Astrocyte of the spinal cord (primary cell): ENCODE measurements around the gene SLC35A2.
A peak's percentile ranks its signal among the peaks of the same experiment; 100 is the strongest.

Source experiments
- DNase-seq: peaks from one replicate; pipeline ENCODE4 v3.0.0; 2011; ENCODE audit warnings: low read depth, low spot score
- H3K4me3 ChIP-seq: 2 replicates; pipeline ENCODE4 v1.5.1; 2011; ENCODE audit warnings: low read depth, mild to moderate bottlenecking, low read length, moderate library complexity
- CTCF ChIP-seq: IDR thresholded peaks from 2 replicates; pipeline ENCODE4 v1.5.1; 2012; ENCODE audit warnings: low read depth, mild to moderate bottlenecking, low read length, inconsistent platforms
- in situ Hi-C: cut with HindIII; loops from 2 replicates; pipeline ENCODE4 v1.10.0; 2017; ENCODE audit warnings: low sequenced_read_pairs

SLC35A2 gene

DNA sequence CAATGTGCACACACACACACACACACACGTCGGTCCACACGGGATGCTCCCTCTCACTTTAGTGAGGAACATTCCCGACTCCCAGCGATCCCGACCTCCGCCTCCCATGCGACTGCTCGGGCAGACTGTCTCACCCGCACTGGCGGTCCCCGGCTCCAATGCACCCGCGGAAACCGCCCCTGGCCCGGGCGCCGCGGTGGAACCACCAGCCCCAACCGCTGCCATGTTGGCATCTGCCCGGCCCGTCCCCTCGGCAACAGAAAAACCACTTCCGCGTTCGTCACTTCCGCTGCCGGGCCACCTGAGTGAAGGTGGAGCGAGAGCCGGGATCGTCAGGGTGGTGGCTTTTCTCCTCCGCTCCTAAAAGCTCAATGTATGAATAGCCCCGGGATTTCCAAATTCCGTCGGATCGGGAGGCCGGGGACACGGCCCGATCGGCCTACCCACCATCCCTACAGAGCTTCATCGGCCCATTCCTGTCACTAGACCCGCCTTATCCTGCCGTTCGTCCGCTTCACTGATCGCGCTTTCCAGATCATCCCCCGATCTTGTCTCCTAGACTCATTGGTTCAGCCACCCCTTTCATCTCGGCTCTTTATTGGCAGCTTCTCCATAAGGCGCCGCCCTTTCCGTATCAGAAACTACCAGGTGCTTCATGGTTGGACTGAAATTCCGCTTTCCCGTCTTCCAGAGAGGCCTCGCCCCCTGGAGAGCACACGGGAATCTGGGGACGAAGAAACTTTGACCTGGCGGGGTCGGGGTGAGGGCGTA is at the start of gene SLC35A2:
TSS of gene SLC35A2 (minus strand) at position 235 of the 771 bp plus-strand sequence. CDS start at position 225, 10 bp downstream.
- no peak for TF ChIP-seq CTCF
- in situ Hi-C loops, result no loop called here
- peak within 1 kb of the TSS; percentile 82 for H3K4me3 ChIP-seq
- peak; percentile 68 for DNase-seq

GRCh38 chrX:48960291-48960690 is 48.8 kb upstream of the SLC35A2 start:
- DNase-seq, result no peak
- no peak for TF ChIP-seq CTCF
- H3K4me3 ChIP-seq, result no peak overlapping the region
- in situ Hi-C loops, result no loop called here

GRCh38 chrX:48958635-48959094 is 47.2 kb upstream of the SLC35A2 start:
- no peak for TF ChIP-seq CTCF
- DNase-seq, result peak; percentile 59
- H3K4me3 ChIP-seq, result peak overlapping the region; percentile 45
- in situ Hi-C loops, result no loop called here

DNA sequence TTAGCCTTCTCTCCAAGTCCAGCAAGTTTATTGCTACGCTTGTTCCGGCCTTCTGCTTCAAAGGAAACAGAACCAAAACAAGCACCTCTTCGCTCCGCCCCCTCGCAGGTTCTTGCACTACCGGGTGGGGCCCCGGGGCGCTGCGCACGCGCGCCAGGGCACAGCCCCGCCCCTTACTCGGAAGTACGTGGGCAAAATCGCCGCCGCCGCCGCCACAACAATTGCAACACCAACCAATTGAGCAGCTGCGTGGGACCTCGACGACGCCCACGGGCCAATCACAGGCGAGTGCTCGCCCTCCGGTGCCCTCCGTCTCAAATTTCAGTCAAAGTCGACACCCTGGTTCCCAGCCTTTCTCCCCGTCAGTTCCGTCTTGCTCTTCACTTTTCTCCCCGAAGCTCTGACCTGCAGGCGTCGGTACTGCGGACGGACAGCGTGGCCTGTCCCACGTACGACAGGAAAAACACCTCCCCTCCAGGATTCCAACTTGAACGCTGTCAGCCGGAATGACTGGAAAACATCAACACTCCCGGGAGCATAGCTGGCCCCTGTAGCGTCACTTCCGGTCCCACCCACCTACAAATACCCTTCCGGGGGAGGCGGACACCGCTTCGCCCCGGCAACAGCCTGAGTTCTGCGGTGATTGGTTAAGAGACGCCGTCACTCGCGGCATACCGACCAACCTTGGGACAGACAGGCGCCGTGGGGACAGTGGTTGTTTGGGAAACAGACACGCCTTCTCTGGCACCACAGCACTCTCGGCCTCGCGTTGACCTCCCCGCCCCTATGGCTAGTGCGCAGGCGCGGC is 46.6 kb upstream of the SLC35A2 start:
- in situ Hi-C loops, result no loop called here
- H3K4me3 ChIP-seq, result peak overlapping the region; percentile 70
- TF ChIP-seq CTCF, result no peak
- DNase-seq, result peak; percentile 98

GRCh38 chrX:48957477-48957826 is 46.0 kb upstream of the SLC35A2 start, which contains the start of gene OTUD5:
TSS of gene OTUD5 (minus strand) at chrX:48957607. CDS start at chrX:48957570, 37 bp downstream.
- in situ Hi-C loops, result no loop called here
- no peak for TF ChIP-seq CTCF
- DNase-seq, result no peak
- peak within 1 kb of the TSS; percentile 70 for H3K4me3 ChIP-seq

DNA sequence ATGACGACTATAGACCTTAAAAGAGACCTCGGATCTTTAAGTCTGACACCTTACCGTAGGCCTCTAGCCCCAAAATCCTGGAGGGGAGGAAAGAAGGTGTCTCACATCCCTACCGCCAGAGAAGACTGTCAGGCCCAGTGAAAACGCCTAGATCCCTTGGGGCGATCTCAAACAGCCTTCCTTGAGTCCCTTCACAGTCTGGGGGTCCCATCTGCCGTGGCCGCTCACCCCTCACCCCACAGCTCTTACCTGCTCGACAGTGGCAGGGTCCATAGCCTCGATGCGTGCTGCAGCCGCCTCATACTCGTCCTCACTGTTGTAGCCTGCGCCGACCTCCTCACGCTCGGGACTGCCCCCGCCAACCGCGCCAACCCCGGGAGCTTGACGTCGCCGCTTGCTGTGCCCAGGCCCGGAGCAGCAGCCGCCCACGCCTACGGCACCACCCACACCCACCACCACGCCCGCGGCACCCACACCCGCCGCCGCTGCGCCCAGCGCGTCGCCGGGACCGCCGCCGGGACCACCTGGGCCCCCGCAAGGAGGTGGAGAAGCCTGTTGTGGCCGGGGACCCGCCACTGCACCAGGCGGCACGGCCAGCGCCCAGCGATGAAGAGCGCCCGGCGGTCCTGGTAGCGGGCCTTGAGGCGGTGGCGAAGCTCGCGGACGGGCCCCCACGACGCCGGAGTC is 45.4 kb upstream of the SLC35A2 start:
- TF ChIP-seq CTCF, result no peak
- H3K4me3 ChIP-seq, result peak overlapping the region; percentile 70
- in situ Hi-C loops, result no loop called here
- DNase-seq, result no peak
